Mucosa of descending colon (tissue), 3 donors: Measurements from ENCODE around the gene AKAP5. TPM values are rescaled to one million over a fixed set of nuclear protein-coding genes. Genes with fewer than 3 reads are reported as not detected.

Source experiments
- ATAC-seq: fragments of 200-7000 bp; cut with Tn5 transposase; one replicate; pipeline ENCODE4 v1.9.1; 2020; ENCODE audit warnings: mild to moderate bottlenecking, moderate library complexity
- DNase-seq, 3 donors: peaks; one replicate each; pipeline ENCODE4 v3.0.0-alpha.2; 2020
- H3K36me3 ChIP-seq: fragments of 200-600 bp; one replicate; pipeline ENCODE4 v1.8.0; 2021; ENCODE audit warnings: low read depth, mild to moderate bottlenecking
- H3K4me1 ChIP-seq: fragments of 200-600 bp; one replicate; pipeline ENCODE4 v1.8.0; 2021; ENCODE audit warnings: low read depth, mild to moderate bottlenecking
- H3K4me3 ChIP-seq: fragments of 200-600 bp; one replicate; pipeline ENCODE4 v1.8.0; 2021; ENCODE audit warnings: mild to moderate bottlenecking
- H3K9me3 ChIP-seq: fragments of 200-600 bp; one replicate; pipeline ENCODE4 v1.8.0; 2021; ENCODE audit warnings: mild to moderate bottlenecking
- CTCF ChIP-seq: fragments of 200-600 bp; IDR thresholded peaks from one replicate; pipeline ENCODE4 v1.8.0; 2022; ENCODE audit warnings: antibody characterized with exemption, mild to moderate bottlenecking
- intact Hi-C, 2 donors: fragments of 100-400 bp; cut with DNase I in 1 of 2; cut with micrococcal nuclease in 1 of 2; formaldehyde crosslinking; loops; one replicate each; pipeline versions ENCODE4 v1.11.0 to v1.11.1; 2022; cut with DNase I, micrococcal nuclease
- total RNA-seq, 3 donors: library from RNA; stranded (reverse); fragmentation: NEBNext Ultra II Directional in 2 of 3; extraction: Animal tissue kit (Norgen Biotek cat#: 25700) in 2 of 3; gene quantifications; one replicate each; pipeline versions ENCODE4 v1.2.1 to v1.2.4, GENCODE V29; 2021 to 2023
- donor health status: DM: no; HTN: no; CAD: no; lungs with moderate emphysema.
- donor health status: DM: no; HTN: no; CAD: no.
- donor health status: DM: no; HTN: yes; CAD: no.

Gene AKAP5
- total RNA-seq, 3 donors from 2014 or later = 3.9 to 8.0 (median 7.4) TPM

DNA sequence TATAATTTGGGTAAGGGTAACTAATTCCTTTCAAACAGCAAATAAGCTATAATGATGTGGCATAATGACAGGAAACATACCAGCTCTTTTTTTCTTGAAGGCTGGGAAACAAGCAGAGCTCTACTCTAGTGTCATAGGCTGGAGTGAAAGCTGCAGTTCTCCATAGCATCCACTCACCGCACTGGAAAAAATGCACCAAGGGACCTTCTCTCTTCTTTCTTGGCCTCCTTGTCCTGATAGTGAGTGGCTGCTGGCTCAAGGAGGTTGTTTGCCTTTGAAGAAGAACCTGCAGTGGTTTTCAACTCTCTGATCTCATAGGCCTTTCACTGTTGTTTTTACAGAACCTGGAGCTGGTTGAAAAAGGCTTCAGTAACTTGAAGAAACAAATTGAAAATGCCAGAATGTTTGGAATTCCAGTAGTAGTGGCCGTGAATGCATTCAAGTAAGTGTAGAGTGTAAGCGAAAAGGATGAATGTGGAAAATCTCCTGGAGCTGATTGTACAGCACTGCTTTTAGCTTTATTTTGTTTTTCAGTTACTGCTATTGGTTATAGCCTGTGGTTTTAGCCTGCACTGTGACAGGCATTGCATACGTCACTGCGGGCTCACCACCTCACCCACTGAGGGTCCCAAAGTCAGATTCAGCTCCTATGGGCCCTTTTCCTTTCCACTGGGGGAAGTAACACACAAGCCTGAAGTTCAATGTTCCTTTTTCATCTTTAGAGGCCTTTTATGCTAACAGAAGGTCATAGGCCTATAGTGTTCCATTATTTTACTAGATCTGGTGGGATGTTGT, 17.2 kb upstream of the AKAP5 start:
- peak; percentile 32 for ATAC-seq
- no peak overlapping the region for H3K4me3 ChIP-seq
- no peaks in the 10 kb centered on the region for H3K4me1 ChIP-seq
- no peak for DNase-seq
- no peak for TF ChIP-seq CTCF
- intact Hi-C loops = no loop called here
- H3K9me3 ChIP-seq = no peaks in the 10 kb centered on the region
- no peaks in the 10 kb centered on the region for H3K36me3 ChIP-seq

- intact Hi-C loops = no loop called here
- ATAC-seq (peak; percentile 43), DNase-seq (no peak)
- no peaks in the 10 kb centered on the region for H3K36me3 ChIP-seq
- H3K4me1 ChIP-seq = no peaks in the 10 kb centered on the region
- no peak for TF ChIP-seq CTCF
- no peaks in the 10 kb centered on the region for H3K9me3 ChIP-seq
- no peak overlapping the region for H3K4me3 ChIP-seq
Observed at GRCh38 chr14:64450255-64450654, 15.0 kb upstream of the AKAP5 start.

- no peak for TF ChIP-seq CTCF
- intact Hi-C loops = no loop called here
- Histone ChIP-seq H3K36me3 (no peaks in the 10 kb centered on the region), H3K9me3 (no peaks in the 10 kb centered on the region), H3K4me3 (no peak overlapping the region), H3K4me1 (no peaks in the 10 kb centered on the region)
- ATAC-seq = no peak
- DNase-seq = no peak
Observed at GRCh38 chr14:64454671-64455070, 10.6 kb upstream of the AKAP5 start.

- TF ChIP-seq CTCF = no peak
- no peaks in the 10 kb centered on the region for H3K4me1 ChIP-seq
- ATAC-seq (peak; percentile 36), DNase-seq (no peak)
- H3K36me3 ChIP-seq = no peaks in the 10 kb centered on the region
- no peak overlapping the region for H3K4me3 ChIP-seq
- H3K9me3 ChIP-seq = no peaks in the 10 kb centered on the region
- intact Hi-C loops = no loop called here
Observed at GRCh38 chr14:64459405-64460136, 5.7 kb upstream of the AKAP5 start.

GRCh38 chr14:64461221-64461620, 4.1 kb upstream of the AKAP5 start:
- no peaks in the 10 kb centered on the region for H3K9me3 ChIP-seq
- peaks cover 5% of the 10 kb centered on the region for H3K4me1 ChIP-seq
- DNase-seq = no peak
- no peak for ATAC-seq
- intact Hi-C loops = no loop called here
- no peaks in the 10 kb centered on the region for H3K36me3 ChIP-seq
- no peak for TF ChIP-seq CTCF
- H3K4me3 ChIP-seq = no peak overlapping the region
